ENCODE data around the gene TOPAZ1. TPM values are rescaled to one million over a fixed set of nuclear protein-coding genes. Genes with fewer than 3 reads are reported as not detected.

Gene TOPAZ1
- total and polyA plus RNA-seq, 9 of the 15 experiments (the other 6 are each of a cell fraction or from before 2014, with no cell fraction given) = 0.01 TPM; not detected in 8

DNA sequence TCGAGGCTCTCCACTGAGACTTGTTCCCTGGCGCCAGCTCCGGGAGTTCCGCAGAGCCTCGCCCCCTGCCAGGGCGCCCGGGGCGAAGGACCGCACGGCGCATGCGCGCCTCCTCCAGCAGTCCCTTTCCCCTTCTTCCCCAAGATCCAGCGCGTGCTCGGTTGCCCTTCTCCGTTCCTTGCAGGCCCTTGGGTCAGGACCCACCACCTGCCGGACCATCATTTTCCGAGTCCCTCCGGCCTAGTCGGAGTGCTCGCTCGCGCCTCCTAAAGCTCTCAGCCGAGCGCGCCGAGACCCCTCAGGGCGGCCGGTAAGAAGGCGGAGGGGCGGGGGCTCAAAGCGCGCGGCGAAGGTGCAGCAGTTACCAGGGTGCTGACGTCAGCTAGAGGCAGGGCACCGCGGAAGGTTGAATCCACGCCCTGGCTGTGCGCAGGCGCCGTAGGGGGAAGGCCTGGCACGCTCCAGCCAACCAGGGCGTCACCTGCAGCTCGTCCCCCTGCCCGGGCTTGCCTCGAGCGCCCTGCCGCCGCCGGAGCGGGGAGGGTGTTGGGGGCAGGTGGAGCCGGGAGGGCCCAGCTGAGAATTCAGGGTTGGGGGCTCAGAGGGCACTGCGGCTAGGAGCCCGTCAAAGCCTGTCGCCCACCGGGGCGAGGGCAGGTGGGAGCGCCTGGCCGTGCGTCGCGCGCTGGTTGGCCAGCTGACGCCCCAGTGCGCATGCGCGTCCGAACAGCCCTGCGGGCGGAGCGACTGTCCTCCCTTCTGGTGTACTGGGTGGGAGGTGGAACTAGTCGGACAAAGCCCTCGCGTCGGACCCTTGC is 96.5 kb downstream of the TOPAZ1 start, which contains the start of gene TCAIM (continued):
- TF ChIP-seq POLR2G (IDR thresholded peaks at IDR 0.05; ENCODE audit: low read depth, low read length) (peak; percentile 96), ZNF239 (CRISPR knock-in tag; IDR thresholded peaks at IDR 0.05) (no peak), HDAC8 (tag; IDR thresholded peaks at IDR 0.05) (peak; percentile 33; the same call in 1 of the 2 replicates), RBM17 (IDR thresholded peaks at IDR 0.05; ENCODE audit: borderline replicate concordance, low read depth, low read length) (no peak), NCOA6 (IDR thresholded peaks at IDR 0.05) (no peak), THRAP3 (IDR thresholded peaks at IDR 0.05; ENCODE audit: borderline replicate concordance) (no peak), POLR2H (tag; IDR thresholded peaks at IDR 0.05; ENCODE audit: low read depth) (peak; percentile 47; the same call in 1 of the 2 replicates), ZNF79 (CRISPR knock-in tag; IDR thresholded peaks at IDR 0.05; ENCODE audit: low read depth) (no peak), ZNF431 (CRISPR knock-in tag; IDR thresholded peaks at IDR 0.05) (peak; percentile 75), CTCFL (IDR thresholded peaks at IDR 0.05; ENCODE audit: borderline replicate concordance, insufficient read depth, low read depth, low read length, poor library complexity, severe bottlenecking) (peak; percentile 19), CXXC5 (CRISPR knock-in tag; IDR thresholded peaks at IDR 0.05) (peak; percentile 96), POLR2A (conservative IDR thresholded peaks at IDR 0.05) (peak; percentile 97)
- TF ChIP-seq, protein P1, sequence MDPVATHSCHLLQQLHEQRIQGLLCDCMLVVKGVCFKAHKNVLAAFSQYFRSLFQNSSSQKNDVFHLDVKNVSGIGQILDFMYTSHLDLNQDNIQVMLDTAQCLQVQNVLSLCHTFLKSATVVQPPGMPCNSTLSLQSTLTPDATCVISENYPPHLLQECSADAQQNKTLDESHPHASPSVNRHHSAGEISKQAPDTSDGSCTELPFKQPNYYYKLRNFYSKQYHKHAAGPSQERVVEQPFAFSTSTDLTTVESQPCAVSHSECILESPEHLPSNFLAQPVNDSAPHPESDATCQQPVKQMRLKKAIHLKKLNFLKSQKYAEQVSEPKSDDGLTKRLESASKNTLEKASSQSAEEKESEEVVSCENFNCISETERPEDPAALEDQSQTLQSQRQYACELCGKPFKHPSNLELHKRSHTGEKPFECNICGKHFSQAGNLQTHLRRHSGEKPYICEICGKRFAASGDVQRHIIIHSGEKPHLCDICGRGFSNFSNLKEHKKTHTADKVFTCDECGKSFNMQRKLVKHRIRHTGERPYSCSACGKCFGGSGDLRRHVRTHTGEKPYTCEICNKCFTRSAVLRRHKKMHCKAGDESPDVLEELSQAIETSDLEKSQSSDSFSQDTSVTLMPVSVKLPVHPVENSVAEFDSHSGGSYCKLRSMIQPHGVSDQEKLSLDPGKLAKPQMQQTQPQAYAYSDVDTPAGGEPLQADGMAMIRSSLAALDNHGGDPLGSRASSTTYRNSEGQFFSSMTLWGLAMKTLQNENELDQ (CRISPR knock-in tag; IDR thresholded peaks at IDR 0.05; ENCODE audit: borderline replicate concordance) = 0 out of 2 replicates have a peak, but pooled peaks have one; percentile 33

Data from K562 (cell line).